Panc1 (cell line): ENCODE results near the gene GGT1. TPM values are rescaled to one million over a fixed set of nuclear protein-coding genes. Genes with fewer than 3 reads are reported as not detected.

Experiments used
- ATAC-seq: fragments of 200-7000 bp; cut with Tn5 transposase; 2 replicates; pipeline ENCODE4 v1.9.1; 2020; ENCODE audit warnings: mild to moderate bottlenecking, moderate library complexity
- BruUV-seq: library from RNA; stranded (reverse); fragments of 400-500 nt; replicated peaks from 2 replicates; lab custom pipeline; 2021; lab: Mats Ljungman, UMichigan
- CTCF ChIA-PET: fragments of 300-600 bp; sonication (Branson Sonifier 250); formaldehyde crosslinking; loops from one replicate; lab custom pipeline; 2022; ENCODE audit warnings: antibody characterized with exemption; lab: Charles Lee
- POLR2A ChIA-PET: fragments of 300-600 bp; sonication (Branson Sonifier 250); formaldehyde crosslinking; loops from one replicate; lab custom pipeline; 2022; ENCODE audit warnings: antibody characterized with exemption; lab: Charles Lee
- DNase-seq: peaks from one replicate; pipeline ENCODE4 v3.0.0-alpha.2; 2010; ENCODE audit warnings: low read depth, low spot score
- H3K27ac ChIP-seq: 2 replicates; pipeline ENCODE4 v1.5.1; 2011; ENCODE audit warnings: mild to moderate bottlenecking, low read length, inconsistent platforms
- H3K27me3 ChIP-seq: fragments of 200-500 bp; sonication (Bioruptor generic); 2 replicates; pipeline ENCODE4 v1.6.0; 2014; ENCODE audit warnings: low read length, inconsistent platforms; ENCODE audit not compliant: control insufficient read depth, insufficient read depth
- H3K36me3 ChIP-seq: fragments of 200-500 bp; sonication (Bioruptor generic); 2 replicates; pipeline ENCODE4 v1.5.1; 2014; ENCODE audit warnings: inconsistent platforms, mild to moderate bottlenecking, low read length, moderate library complexity; ENCODE audit not compliant: control insufficient read depth, insufficient read depth
- H3K4me1 ChIP-seq: 2 replicates; pipeline ENCODE4 v1.5.1; 2011; ENCODE audit warnings: inconsistent platforms, mild to moderate bottlenecking, low read length, moderate library complexity; ENCODE audit not compliant: control insufficient read depth, insufficient read depth
- H3K4me3 ChIP-seq, 2 experiments: 2 replicates each; pipeline ENCODE4 v1.5.1; 2011 to 2012; ENCODE audit warnings: low read depth in 2 of 2, low read length in 2 of 2, mild to moderate bottlenecking in 2 of 2, inconsistent platforms in 1 of 2, moderate library complexity in 1 of 2
- H3K9me3 ChIP-seq: fragments of 200-500 bp; sonication (Bioruptor generic); 2 replicates; pipeline ENCODE4 v1.5.1; 2014; ENCODE audit warnings: low read depth, mild to moderate bottlenecking, inconsistent platforms, low read length, moderate library complexity; ENCODE audit not compliant: control insufficient read depth, insufficient read depth
- POLR2AphosphoS5 ChIP-seq: IDR thresholded peaks from 2 replicates; pipeline ENCODE4 v1.6.1; 2012; ENCODE audit warnings: mild to moderate bottlenecking, low read depth, low read length, moderate library complexity
- REST ChIP-seq, 2 experiments: IDR thresholded peaks; 2 replicates each; pipeline ENCODE4 v1.6.1; 2011 to 2012; ENCODE audit warnings: low read depth in 2 of 2, control low read depth in 1 of 2, low read length in 1 of 2, mild to moderate bottlenecking in 1 of 2, moderate library complexity in 1 of 2; ENCODE audit not compliant: insufficient read depth in 1 of 2
- SIN3A ChIP-seq: IDR thresholded peaks from 2 replicates; pipeline ENCODE4 v1.6.1; 2012; ENCODE audit warnings: low read depth, mild to moderate bottlenecking, low read length, moderate library complexity, borderline replicate concordance; ENCODE audit not compliant: insufficient read depth
- TCF7L2 ChIP-seq: IDR thresholded peaks from 2 replicates; pipeline ENCODE4 v1.6.1; 2011; ENCODE audit warnings: mild to moderate bottlenecking, low read depth, low read length, inconsistent platforms
- in situ Hi-C: cut with HindIII; loops from 2 replicates; pipeline ENCODE4 v1.10.0; 2016; ENCODE audit warnings: low sequenced_read_pairs, low pct_unique_long_range_greater_than_20kb
- intact Hi-C: fragments of 100-400 bp; cut with micrococcal nuclease; formaldehyde crosslinking; loops from one replicate; pipeline ENCODE4 v1.10.0; 2022; ENCODE audit not compliant: unreplicated experiment
- total RNA-seq: library from RNA; stranded (reverse); gene quantifications from one replicate; pipeline ENCODE4 v1.2.1, GENCODE V29; 2021; ENCODE audit not compliant: unreplicated experiment
- TF ChIP-seq, protein P1 (sequence below): fragments of 450-650 bp; IDR thresholded peaks from 2 replicates; pipeline ENCODE4 v1.5.1; 2017; ENCODE audit warnings: mild to moderate bottlenecking

Gene GGT1
- total RNA-seq, 1 experiment from 2014 or later, result 2.6 TPM

DNA sequence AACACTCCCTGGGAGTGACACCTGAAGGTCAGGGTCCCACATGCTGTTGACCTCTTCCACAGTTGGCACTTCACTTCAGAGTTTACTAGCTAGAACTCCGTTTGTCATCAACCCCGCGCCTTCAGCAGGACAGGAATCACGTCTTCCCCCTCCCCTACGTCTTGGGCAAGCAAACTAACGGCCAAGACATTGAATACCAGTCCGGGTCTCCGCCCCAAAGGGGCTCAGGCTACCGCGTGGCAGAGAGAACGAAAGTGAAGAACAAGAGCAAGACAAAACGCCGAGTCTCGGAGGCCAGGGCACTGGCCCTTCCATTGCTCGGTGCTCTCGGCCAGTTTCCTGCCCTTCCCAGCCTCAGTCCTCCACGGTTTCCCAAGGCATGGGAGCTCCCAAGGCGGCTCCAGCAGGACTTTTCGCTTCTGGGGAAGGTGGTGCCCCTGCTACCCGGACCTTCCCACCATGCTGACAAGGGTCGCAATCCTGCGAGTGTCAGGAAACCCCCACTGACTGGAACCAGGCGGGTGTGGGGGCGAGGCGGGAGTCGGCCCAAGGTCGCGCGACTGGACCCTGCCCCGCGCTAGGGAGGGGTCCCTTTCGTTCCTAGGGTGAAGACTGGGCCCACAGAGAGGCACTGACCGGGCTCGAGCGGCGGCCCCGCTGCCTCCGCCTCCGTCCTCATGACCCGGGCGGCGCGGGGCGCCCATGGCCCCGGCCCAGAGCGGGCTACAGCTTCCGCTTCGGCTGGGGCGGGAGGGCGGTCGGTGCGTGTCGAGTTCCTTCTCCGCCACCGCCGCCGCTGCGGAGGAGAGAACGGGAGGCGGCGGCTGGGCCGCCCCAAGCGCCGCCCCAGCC is 48.5 kb upstream of the GGT1 start, which contains the start of gene GUCD1:
TSS of gene GUCD1 (minus strand) at position 826 of the 852 bp plus-strand sequence. CDS start at position 679, 147 bp downstream.
- intact Hi-C loops (no loop called here), in situ Hi-C loops (no loop called here)
- DNase-seq, result no peak
- TF ChIP-seq TCF7L2 (no peak), REST (IDR thresholded peaks at IDR 0.05; ENCODE audit: insufficient read depth in 1 of 2, low read depth in 2 of 2, low read length in 1 of 2) (no peak), POLR2AphosphoS5 (no peak), SIN3A (no peak)
- TF ChIP-seq, protein P1, sequence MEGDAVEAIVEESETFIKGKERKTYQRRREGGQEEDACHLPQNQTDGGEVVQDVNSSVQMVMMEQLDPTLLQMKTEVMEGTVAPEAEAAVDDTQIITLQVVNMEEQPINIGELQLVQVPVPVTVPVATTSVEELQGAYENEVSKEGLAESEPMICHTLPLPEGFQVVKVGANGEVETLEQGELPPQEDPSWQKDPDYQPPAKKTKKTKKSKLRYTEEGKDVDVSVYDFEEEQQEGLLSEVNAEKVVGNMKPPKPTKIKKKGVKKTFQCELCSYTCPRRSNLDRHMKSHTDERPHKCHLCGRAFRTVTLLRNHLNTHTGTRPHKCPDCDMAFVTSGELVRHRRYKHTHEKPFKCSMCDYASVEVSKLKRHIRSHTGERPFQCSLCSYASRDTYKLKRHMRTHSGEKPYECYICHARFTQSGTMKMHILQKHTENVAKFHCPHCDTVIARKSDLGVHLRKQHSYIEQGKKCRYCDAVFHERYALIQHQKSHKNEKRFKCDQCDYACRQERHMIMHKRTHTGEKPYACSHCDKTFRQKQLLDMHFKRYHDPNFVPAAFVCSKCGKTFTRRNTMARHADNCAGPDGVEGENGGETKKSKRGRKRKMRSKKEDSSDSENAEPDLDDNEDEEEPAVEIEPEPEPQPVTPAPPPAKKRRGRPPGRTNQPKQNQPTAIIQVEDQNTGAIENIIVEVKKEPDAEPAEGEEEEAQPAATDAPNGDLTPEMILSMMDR, result no peak
- H3K4me3 ChIP-seq, result peak within 1 kb of the TSS; percentile 96 to 97
- H3K27ac ChIP-seq, result peak within 1 kb of the TSS; percentile 95
- H3K9me3 ChIP-seq, result no peaks in the 10 kb centered on the region
- peaks cover 20% of the 10 kb centered on the region for H3K36me3 ChIP-seq
- H3K4me1 ChIP-seq, result peaks cover 20% of the 10 kb centered on the region
- H3K27me3 ChIP-seq, result no peaks in the 10 kb centered on the region
- peak; percentile 44 for ATAC-seq
- no TSS peak for BruUV-seq
- ChIA-PET CTCF (no interaction called here), POLR2A (no interaction called here)

GRCh38 chr22:24555165-24556039 is 47.6 kb upstream of the GGT1 start, which contains the start of gene SNRPD3:
TSS of gene SNRPD3 (plus strand) at chr22:24555999. CDS start at chr22:24557675, 1,676 bp downstream.
- Histone ChIP-seq H3K4me3 (peak within 1 kb of the TSS; percentile 96 to 97), H3K27me3 (no peaks in the 10 kb centered on the region), H3K4me1 (peaks cover 20% of the 10 kb centered on the region), H3K36me3 (peaks cover 24% of the 10 kb centered on the region), H3K27ac (peak within 1 kb of the TSS; percentile 95), H3K9me3 (no peaks in the 10 kb centered on the region)
- intact Hi-C loops, result no loop called here
- ATAC-seq (peak; percentile 93), DNase-seq (peak; percentile 89)
- no TSS peak for BruUV-seq
- ChIA-PET POLR2A (interaction anchor here (0.6 kb wide), 2 partner anchors 139 to 540 kb away, joined by 5 to 7 read pairs; no protein-coding TSS in a partner anchor), CTCF (interaction anchor here (0.6 kb wide), 1 partner anchor 132 kb away, joined by 8 read pairs; no protein-coding TSS in a partner anchor)
- TF ChIP-seq REST (IDR thresholded peaks at IDR 0.05; ENCODE audit: insufficient read depth in 1 of 2, low read depth in 2 of 2, low read length in 1 of 2) (no peak), POLR2AphosphoS5 (peak; percentile 71), TCF7L2 (peak; percentile 57), SIN3A (0 out of 2 replicates have a peak, but pooled peaks have one; percentile 4)
- TF ChIP-seq, protein P1, result no peak
- in situ Hi-C loops, result no loop called here
